Measurements from ENCODE around the gene INVS.

The INVS gene

DNA sequence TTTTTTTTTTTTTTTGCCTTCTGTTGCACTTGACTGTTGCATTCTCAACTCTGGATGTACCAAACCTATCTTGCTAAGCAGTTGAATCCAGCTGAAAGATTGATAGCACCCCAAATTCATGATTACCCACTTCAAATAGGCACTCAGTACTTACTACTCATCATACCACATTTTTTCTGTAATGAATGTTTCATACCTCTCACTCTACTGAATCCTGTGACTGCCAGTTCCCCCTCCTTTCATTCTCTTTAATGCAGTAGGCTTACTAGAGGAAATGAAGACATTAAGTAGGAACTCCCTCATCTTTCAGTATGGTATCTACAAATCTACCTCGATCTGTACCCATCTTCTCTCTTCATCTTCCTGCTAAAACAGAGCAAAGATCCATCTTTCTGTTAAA, 6.8 kb downstream of the INVS start:
- H3K4me3 ChIP-seq (ENCODE audit: low read length): no peak overlapping the region
- H2AFZ ChIP-seq (ENCODE audit: low read length): no peak overlapping the region
- H3F3A ChIP-seq (ENCODE audit: insufficient read depth, low read length): no peaks in the 10 kb centered on the region
- H4K20me1 ChIP-seq (ENCODE audit: insufficient read depth, low read length): no peaks in the 10 kb centered on the region
- no peak overlapping the region for H3K27ac ChIP-seq (ENCODE audit: low read length)
- peaks cover 4% of the 10 kb centered on the region for H3K36me3 ChIP-seq (replicated peaks; ENCODE audit: insufficient read depth, low read length)
- DNase-seq: no peak
- no peaks in the 10 kb centered on the region for H3K9me3 ChIP-seq (replicated peaks; ENCODE audit: insufficient read depth, low read length)
- no peak overlapping the region for H3K9ac ChIP-seq (ENCODE audit: low read length)
- TF ChIP-seq, protein P1, sequence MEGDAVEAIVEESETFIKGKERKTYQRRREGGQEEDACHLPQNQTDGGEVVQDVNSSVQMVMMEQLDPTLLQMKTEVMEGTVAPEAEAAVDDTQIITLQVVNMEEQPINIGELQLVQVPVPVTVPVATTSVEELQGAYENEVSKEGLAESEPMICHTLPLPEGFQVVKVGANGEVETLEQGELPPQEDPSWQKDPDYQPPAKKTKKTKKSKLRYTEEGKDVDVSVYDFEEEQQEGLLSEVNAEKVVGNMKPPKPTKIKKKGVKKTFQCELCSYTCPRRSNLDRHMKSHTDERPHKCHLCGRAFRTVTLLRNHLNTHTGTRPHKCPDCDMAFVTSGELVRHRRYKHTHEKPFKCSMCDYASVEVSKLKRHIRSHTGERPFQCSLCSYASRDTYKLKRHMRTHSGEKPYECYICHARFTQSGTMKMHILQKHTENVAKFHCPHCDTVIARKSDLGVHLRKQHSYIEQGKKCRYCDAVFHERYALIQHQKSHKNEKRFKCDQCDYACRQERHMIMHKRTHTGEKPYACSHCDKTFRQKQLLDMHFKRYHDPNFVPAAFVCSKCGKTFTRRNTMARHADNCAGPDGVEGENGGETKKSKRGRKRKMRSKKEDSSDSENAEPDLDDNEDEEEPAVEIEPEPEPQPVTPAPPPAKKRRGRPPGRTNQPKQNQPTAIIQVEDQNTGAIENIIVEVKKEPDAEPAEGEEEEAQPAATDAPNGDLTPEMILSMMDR (IDR thresholded peaks at IDR 0.05; ENCODE audit: low read length): no peak
- no peak for TF ChIP-seq EZH2 (optimal IDR thresholded peaks at IDR 0.05; ENCODE audit: low read depth, low read length)
- no peak for TF ChIP-seq EZH2phosphoT487 (IDR thresholded peaks at IDR 0.05; ENCODE audit: low read length)
- no peaks in the 10 kb centered on the region for H3K9me2 ChIP-seq (replicated peaks; ENCODE audit: insufficient read depth, low read length)
- peaks cover 7% of the 10 kb centered on the region; the same call in 1 of the 2 replicates for H3K4me1 ChIP-seq (ENCODE audit: low read length)
- H3K79me2 ChIP-seq (ENCODE audit: low read length): no peaks in the 10 kb centered on the region
- H3K4me2 ChIP-seq (ENCODE audit: low read depth, low read length): no peak overlapping the region
- no peaks in the 10 kb centered on the region for H3K27me3 ChIP-seq (replicated peaks; ENCODE audit: insufficient read depth, low read length)

DNA sequence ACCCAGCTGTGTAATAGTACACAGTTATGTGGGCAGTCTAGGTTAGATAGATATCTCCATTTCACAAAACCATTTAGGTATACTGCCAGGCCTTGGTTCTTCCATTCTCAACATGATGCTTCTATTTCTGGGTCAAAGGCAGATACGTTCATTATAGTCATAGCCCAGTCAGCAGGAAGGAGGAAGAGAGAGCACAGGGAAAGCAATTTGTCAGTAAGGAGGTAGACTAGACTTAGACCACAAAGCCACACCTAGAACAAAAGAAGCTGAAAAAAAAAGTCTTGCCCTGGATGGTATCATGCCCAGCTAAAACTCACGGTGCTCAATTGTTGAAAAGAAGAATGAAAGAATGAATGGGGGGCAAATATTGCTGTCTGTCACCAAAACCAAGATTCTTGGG, 7.6 kb downstream of the INVS start:
- no peaks in the 10 kb centered on the region for H3F3A ChIP-seq (ENCODE audit: insufficient read depth, low read length)
- no peaks in the 10 kb centered on the region for H3K9me2 ChIP-seq (replicated peaks; ENCODE audit: insufficient read depth, low read length)
- H3K4me1 ChIP-seq (ENCODE audit: low read length): peaks cover 7% of the 10 kb centered on the region; the same call in 1 of the 2 replicates
- no peak overlapping the region for H3K27ac ChIP-seq (ENCODE audit: low read length)
- no peak for DNase-seq
- no peak overlapping the region for H2AFZ ChIP-seq (ENCODE audit: low read length)
- H3K9me3 ChIP-seq (replicated peaks; ENCODE audit: insufficient read depth, low read length): no peaks in the 10 kb centered on the region
- no peak overlapping the region for H3K4me3 ChIP-seq (ENCODE audit: low read length)
- H3K79me2 ChIP-seq (ENCODE audit: low read length): no peaks in the 10 kb centered on the region
- H3K9ac ChIP-seq (ENCODE audit: low read length): no peak overlapping the region
- H3K4me2 ChIP-seq (ENCODE audit: low read depth, low read length): no peak overlapping the region
- no peak for TF ChIP-seq EZH2 (optimal IDR thresholded peaks at IDR 0.05; ENCODE audit: low read depth, low read length)
- TF ChIP-seq, protein P1 (IDR thresholded peaks at IDR 0.05; ENCODE audit: low read length): no peak
- TF ChIP-seq EZH2phosphoT487 (IDR thresholded peaks at IDR 0.05; ENCODE audit: low read length): no peak
- no peaks in the 10 kb centered on the region for H3K27me3 ChIP-seq (replicated peaks; ENCODE audit: insufficient read depth, low read length)
- H4K20me1 ChIP-seq (ENCODE audit: insufficient read depth, low read length): no peaks in the 10 kb centered on the region
- H3K36me3 ChIP-seq (replicated peaks; ENCODE audit: insufficient read depth, low read length): peaks cover 4% of the 10 kb centered on the region

DNA sequence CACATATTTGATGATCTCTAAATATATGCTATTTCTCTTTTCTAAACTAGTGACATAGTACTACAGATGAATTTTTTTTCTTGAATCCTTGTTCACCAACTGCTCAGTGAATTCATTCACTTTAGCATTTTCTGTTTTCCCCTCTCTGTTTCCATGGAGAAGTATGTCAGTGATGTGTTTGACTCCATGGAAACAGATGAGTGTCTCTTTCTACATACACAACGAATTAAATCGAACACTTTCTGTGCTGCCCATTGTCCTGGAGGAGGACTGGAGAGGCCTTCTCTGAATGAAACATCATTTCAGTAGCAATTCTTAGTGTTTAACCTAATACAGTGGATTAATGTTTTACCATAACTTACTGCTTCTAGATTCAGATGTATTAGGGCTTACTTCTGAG, 9.5 kb downstream of the INVS start:
- peaks cover 7% of the 10 kb centered on the region; the same call in 1 of the 2 replicates for H3K4me1 ChIP-seq (ENCODE audit: low read length)
- no peak overlapping the region for H3K4me3 ChIP-seq (ENCODE audit: low read length)
- H3K36me3 ChIP-seq (replicated peaks; ENCODE audit: insufficient read depth, low read length): peaks cover 4% of the 10 kb centered on the region
- H3K4me2 ChIP-seq (ENCODE audit: low read depth, low read length): no peak overlapping the region
- no peak overlapping the region for H2AFZ ChIP-seq (ENCODE audit: low read length)
- H3F3A ChIP-seq (ENCODE audit: insufficient read depth, low read length): no peaks in the 10 kb centered on the region
- H3K27me3 ChIP-seq (replicated peaks; ENCODE audit: insufficient read depth, low read length): no peaks in the 10 kb centered on the region
- no peak for TF ChIP-seq EZH2 (optimal IDR thresholded peaks at IDR 0.05; ENCODE audit: low read depth, low read length)
- TF ChIP-seq EZH2phosphoT487 (IDR thresholded peaks at IDR 0.05; ENCODE audit: low read length): no peak
- TF ChIP-seq, protein P1 (IDR thresholded peaks at IDR 0.05; ENCODE audit: low read length): no peak
- no peak for DNase-seq
- H3K9me2 ChIP-seq (replicated peaks; ENCODE audit: insufficient read depth, low read length): no peaks in the 10 kb centered on the region
- H3K27ac ChIP-seq (ENCODE audit: low read length): no peak overlapping the region
- no peaks in the 10 kb centered on the region for H3K79me2 ChIP-seq (ENCODE audit: low read length)
- no peaks in the 10 kb centered on the region for H4K20me1 ChIP-seq (ENCODE audit: insufficient read depth, low read length)
- no peak overlapping the region for H3K9ac ChIP-seq (ENCODE audit: low read length)
- no peaks in the 10 kb centered on the region for H3K9me3 ChIP-seq (replicated peaks; ENCODE audit: insufficient read depth, low read length)
